Measurements from ENCODE around the gene ARFRP1.
A peak's percentile ranks its signal among the peaks of the same experiment; 100 is the strongest.

The ARFRP1 gene

GRCh38 chr20:63747622-63748069 lies 39.9 kb upstream of the ARFRP1 start:
- H3K36me3 ChIP-seq (ENCODE audit: insufficient read depth, low read length), result no peaks in the 10 kb centered on the region; the same call in 1 of the 2 replicates
- no peaks in the 10 kb centered on the region for H3K9me3 ChIP-seq (ENCODE audit: control insufficient read depth, insufficient read depth, low read length)
- H3K9ac ChIP-seq (ENCODE audit: low read depth, low read length), result no peak overlapping the region
- peaks cover 3% of the 10 kb centered on the region; the same call in 1 of the 2 replicates for H3K4me1 ChIP-seq (ENCODE audit: insufficient read depth, low read length)

- no peaks in the 10 kb centered on the region for H3K9me3 ChIP-seq (ENCODE audit: control insufficient read depth, insufficient read depth, low read length)
- H3K4me1 ChIP-seq (ENCODE audit: insufficient read depth, low read length), result peaks cover 3% of the 10 kb centered on the region; the same call in 1 of the 2 replicates
- H3K36me3 ChIP-seq (ENCODE audit: insufficient read depth, low read length), result no peaks in the 10 kb centered on the region; the same call in 1 of the 2 replicates
- H3K9ac ChIP-seq (ENCODE audit: low read depth, low read length), result no peak overlapping the region
Measured at GRCh38 chr20:63746751-63747315, 39.1 kb upstream of the ARFRP1 start.

DNA sequence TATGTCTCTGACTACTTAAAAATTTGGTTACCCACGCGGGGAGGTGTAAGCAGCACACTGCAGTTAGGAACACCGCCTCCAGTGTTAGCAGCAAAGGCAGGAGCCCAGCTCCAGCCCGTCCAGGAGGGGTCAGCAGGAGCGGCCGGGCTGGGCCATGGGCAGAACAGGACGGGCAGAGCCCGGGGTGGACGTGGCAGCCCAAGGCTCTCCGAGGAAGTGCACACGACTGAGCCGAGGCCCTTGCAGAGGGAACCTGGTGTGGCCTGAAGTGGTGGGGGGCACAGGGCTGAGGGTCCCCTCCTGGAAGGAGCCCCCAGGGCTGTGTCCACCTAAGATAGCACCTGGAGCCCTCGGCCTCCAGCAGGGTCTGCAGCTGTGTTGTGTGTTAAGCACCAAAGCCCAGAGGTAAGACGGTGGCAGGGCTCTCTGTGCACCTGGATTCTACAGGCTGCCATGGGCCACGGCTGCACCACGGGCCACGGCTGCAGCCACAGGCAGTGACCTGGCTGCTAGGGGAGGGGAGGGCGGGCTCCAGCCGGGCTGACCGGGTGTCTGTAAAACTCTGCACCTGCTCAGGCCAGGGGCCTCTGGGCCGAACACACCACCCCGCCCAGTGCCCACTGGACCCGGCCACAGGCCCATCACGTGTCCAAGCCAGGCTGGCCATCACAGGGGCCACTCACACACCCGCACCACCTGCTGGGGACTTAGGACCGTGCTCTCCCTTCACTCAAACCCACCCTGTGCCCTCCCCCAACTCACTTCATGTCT lies 38.4 kb upstream of the ARFRP1 start:
- Histone ChIP-seq H3K9ac (ENCODE audit: low read depth, low read length) (no peak overlapping the region), H3K36me3 (ENCODE audit: insufficient read depth, low read length) (no peaks in the 10 kb centered on the region; the same call in 1 of the 2 replicates), H3K4me1 (ENCODE audit: insufficient read depth, low read length) (peaks cover 1% of the 10 kb centered on the region; the same call in 1 of the 2 replicates), H3K9me3 (ENCODE audit: control insufficient read depth, insufficient read depth, low read length) (no peaks in the 10 kb centered on the region)

DNA sequence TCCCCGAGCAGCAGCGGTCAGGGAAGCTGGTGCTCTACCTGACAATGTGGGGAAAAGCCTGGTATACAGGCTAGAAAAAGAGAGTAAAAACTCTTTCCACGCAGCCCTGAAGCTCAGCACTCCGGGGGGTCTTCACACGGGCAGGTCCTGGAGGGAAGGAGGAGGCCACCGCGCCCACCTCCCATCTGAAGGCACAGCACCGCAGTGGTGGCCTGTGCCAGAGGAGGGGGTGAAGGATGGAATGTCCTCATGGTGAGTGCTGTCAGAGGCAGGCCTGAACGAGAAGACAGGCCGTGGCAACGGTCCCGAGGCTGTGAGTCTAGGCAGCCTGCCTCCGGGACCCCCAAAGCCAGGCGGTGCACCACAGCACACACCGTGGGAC lies 37.6 kb upstream of the ARFRP1 start:
- H3K4me1 ChIP-seq (ENCODE audit: insufficient read depth, low read length), result no peaks in the 10 kb centered on the region; the same call in 1 of the 2 replicates
- H3K36me3 ChIP-seq (ENCODE audit: insufficient read depth, low read length), result no peaks in the 10 kb centered on the region; the same call in 1 of the 2 replicates
- H3K9me3 ChIP-seq (ENCODE audit: control insufficient read depth, insufficient read depth, low read length), result no peaks in the 10 kb centered on the region
- no peak overlapping the region for H3K9ac ChIP-seq (ENCODE audit: low read depth, low read length)

GRCh38 chr20:63744574-63745423 lies 37.0 kb upstream of the ARFRP1 start:
- Histone ChIP-seq H3K9me3 (ENCODE audit: control insufficient read depth, insufficient read depth, low read length) (no peaks in the 10 kb centered on the region), H3K4me1 (ENCODE audit: insufficient read depth, low read length) (no peaks in the 10 kb centered on the region; the same call in 1 of the 2 replicates), H3K36me3 (ENCODE audit: insufficient read depth, low read length) (no peaks in the 10 kb centered on the region; the same call in 1 of the 2 replicates), H3K9ac (ENCODE audit: low read depth, low read length) (no peak overlapping the region)

GRCh38 chr20:63744158-63744557 lies 36.4 kb upstream of the ARFRP1 start:
- Histone ChIP-seq H3K4me1 (ENCODE audit: insufficient read depth, low read length) (no peaks in the 10 kb centered on the region; the same call in 1 of the 2 replicates), H3K9ac (ENCODE audit: low read depth, low read length) (no peak overlapping the region), H3K36me3 (ENCODE audit: insufficient read depth, low read length) (no peaks in the 10 kb centered on the region), H3K9me3 (ENCODE audit: control insufficient read depth, insufficient read depth, low read length) (no peaks in the 10 kb centered on the region)

- H3K9me3 ChIP-seq (ENCODE audit: control insufficient read depth, insufficient read depth, low read length), result no peaks in the 10 kb centered on the region
- H3K4me1 ChIP-seq (ENCODE audit: insufficient read depth, low read length), result peaks cover 2% of the 10 kb centered on the region; the same call in 1 of the 2 replicates
- H3K9ac ChIP-seq (ENCODE audit: low read depth, low read length), result no peak overlapping the region
- H3K36me3 ChIP-seq (ENCODE audit: insufficient read depth, low read length), result no peaks in the 10 kb centered on the region
Measured at GRCh38 chr20:63743210-63743970, 35.6 kb upstream of the ARFRP1 start.

DNA sequence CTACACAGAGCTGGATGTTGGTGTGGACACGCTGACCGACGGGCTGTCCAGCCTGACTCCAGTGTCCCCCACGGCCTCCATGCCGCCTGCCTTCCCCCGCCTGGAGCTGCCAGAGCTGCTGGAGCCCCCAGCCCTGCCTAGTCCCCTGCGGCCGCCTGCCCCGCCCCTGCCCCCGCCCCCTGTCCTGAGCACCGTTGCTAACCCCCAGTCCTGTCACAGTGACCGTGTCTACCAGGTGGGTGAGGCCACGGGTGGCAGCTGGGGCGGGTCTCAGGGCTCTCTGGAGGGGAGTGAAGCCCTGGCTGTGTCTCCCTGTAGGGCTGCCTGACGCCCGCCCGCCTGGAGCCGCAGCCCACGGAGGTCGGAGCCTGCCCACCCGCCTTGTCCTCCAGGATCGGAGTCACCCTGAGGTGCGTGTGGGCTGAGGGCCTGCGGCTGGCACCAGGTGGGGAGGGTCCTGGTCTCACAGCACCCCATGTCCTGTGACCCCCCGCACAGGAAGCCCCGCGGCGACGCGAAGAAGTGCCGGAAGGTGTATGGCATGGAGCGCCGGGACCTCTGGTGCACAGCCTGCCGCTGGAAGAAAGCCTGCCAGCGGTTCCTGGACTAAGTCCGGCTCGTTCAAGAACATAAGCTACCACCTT lies 34.7 kb upstream of the ARFRP1 start:
- no peak overlapping the region for H3K9ac ChIP-seq (ENCODE audit: low read depth, low read length)
- no peaks in the 10 kb centered on the region for H3K9me3 ChIP-seq (ENCODE audit: control insufficient read depth, insufficient read depth, low read length)
- H3K36me3 ChIP-seq (ENCODE audit: insufficient read depth, low read length), result no peaks in the 10 kb centered on the region
- peaks cover 3% of the 10 kb centered on the region; the same call in 1 of the 2 replicates for H3K4me1 ChIP-seq (ENCODE audit: insufficient read depth, low read length)

- Histone ChIP-seq H3K4me1 (ENCODE audit: insufficient read depth, low read length) (peaks cover 3% of the 10 kb centered on the region; the same call in 1 of the 2 replicates), H3K9me3 (ENCODE audit: control insufficient read depth, insufficient read depth, low read length) (no peaks in the 10 kb centered on the region), H3K36me3 (ENCODE audit: insufficient read depth, low read length) (no peaks in the 10 kb centered on the region), H3K9ac (ENCODE audit: low read depth, low read length) (no peak overlapping the region; the same call in 1 of the 2 replicates)
Measured at GRCh38 chr20:63741676-63742380, 34.1 kb upstream of the ARFRP1 start.

DNA sequence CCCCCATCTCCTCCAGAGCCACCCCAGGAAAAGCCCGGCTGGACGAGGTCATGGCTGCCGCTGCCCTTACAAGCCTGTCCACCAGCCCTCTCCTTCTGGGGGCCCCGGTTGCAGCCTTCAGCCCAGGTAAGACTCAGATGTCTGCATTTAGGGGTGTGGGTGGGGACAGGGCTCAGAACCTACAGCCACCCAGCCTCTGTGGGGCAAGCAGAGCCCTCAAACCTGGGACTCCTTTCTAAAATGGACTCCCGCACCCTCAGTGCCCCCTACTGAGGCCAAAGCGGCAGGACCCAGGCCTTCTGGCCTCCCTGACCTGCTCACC lies 33.5 kb upstream of the ARFRP1 start:
- Histone ChIP-seq H3K36me3 (ENCODE audit: insufficient read depth, low read length) (no peaks in the 10 kb centered on the region), H3K4me1 (ENCODE audit: insufficient read depth, low read length) (peaks cover 3% of the 10 kb centered on the region; the same call in 1 of the 2 replicates), H3K9ac (ENCODE audit: low read depth, low read length) (peak overlapping the region; percentile 55), H3K9me3 (ENCODE audit: control insufficient read depth, insufficient read depth, low read length) (no peaks in the 10 kb centered on the region)

GRCh38 chr20:63740627-63741353 lies 33.0 kb upstream of the ARFRP1 start:
- no peaks in the 10 kb centered on the region for H3K9me3 ChIP-seq (ENCODE audit: control insufficient read depth, insufficient read depth, low read length)

DNA sequence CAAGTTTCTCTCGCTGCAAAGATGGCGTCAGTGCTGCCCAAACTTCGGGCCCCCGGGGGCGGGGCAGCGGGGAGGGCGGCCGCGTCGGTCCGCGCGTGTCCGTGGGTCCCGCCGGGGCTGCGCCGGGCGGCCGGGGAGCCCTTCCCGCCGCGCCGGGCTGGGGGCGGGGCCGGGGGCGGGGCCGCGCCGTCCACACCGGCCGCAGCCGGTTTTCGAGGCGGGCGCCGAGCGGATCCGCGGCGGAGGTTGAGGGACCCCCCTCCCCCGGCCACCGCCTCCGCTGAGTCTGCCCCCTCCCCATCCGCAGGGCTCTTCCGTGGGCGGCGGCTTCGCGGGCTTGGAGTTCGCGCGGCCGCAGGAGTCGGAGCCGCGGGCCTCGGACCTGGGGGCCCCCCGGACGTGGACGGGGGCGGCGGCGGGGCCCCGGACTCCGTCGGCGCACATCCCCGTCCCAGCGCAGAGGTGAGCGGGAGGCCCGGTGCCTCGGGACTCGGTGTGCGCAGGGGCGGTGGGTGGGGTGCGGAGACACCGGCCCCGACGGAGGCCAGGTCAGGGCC lies 32.4 kb upstream of the ARFRP1 start:
- H3K9ac ChIP-seq (ENCODE audit: low read depth, low read length), result peak overlapping the region; percentile 55; the same call in 1 of the 2 replicates
- no peaks in the 10 kb centered on the region for H3K9me3 ChIP-seq (ENCODE audit: control insufficient read depth, insufficient read depth, low read length)
- peaks cover 3% of the 10 kb centered on the region; the same call in 1 of the 2 replicates for H3K4me1 ChIP-seq (ENCODE audit: insufficient read depth, low read length)
- no peaks in the 10 kb centered on the region; the same call in 1 of the 2 replicates for H3K36me3 ChIP-seq (ENCODE audit: insufficient read depth, low read length)

More at GRCh38 chr20:63740627-63741353, 33.0 kb upstream of the ARFRP1 start:
- peaks cover 3% of the 10 kb centered on the region; the same call in 1 of the 2 replicates for H3K4me1 ChIP-seq (ENCODE audit: insufficient read depth, low read length)
- H3K36me3 ChIP-seq (ENCODE audit: insufficient read depth, low read length), result no peaks in the 10 kb centered on the region; the same call in 1 of the 2 replicates
- peak overlapping the region; percentile 55 for H3K9ac ChIP-seq (ENCODE audit: low read depth, low read length)

All from ES-I3 (cell line).